RWPE2 (cell line): ENCODE data around the gene PCDHA5.
"Not testable (repeated sequence)": the region's sequence is repeated elsewhere in the genome, so short reads cannot be mapped to it uniquely, and the experiment has no call there.

Source experiments
- ATAC-seq: fragments of 200-7000 bp; cut with Tn5 transposase; 3 replicates; pipeline ENCODE4 v1.9.1; 2021; ENCODE audit warnings: low read depth
- DNase-seq: peaks from one replicate; pipeline ENCODE4 v3.0.0-alpha.2; 2020; ENCODE audit warnings: low spot score
- H3K27ac ChIP-seq: fragments of 450-650 bp; 2 replicates; pipeline ENCODE4 v1.5.1; 2017; ENCODE audit warnings: mild to moderate bottlenecking; ENCODE audit not compliant: poor library complexity, severe bottlenecking
- H3K27me3 ChIP-seq: fragments of 250-450 bp; sonication (Bioruptor Pico); 2 replicates; pipeline ENCODE4 v1.5.1; 2021; ENCODE audit warnings: mild to moderate bottlenecking, moderate library complexity; ENCODE audit not compliant: insufficient read depth, poor library complexity, severe bottlenecking
- H3K36me3 ChIP-seq: fragments of 250-450 bp; sonication (Bioruptor Pico); 2 replicates; pipeline ENCODE4 v1.5.1; 2020; ENCODE audit warnings: low read depth, mild to moderate bottlenecking, moderate library complexity
- H3K4me1 ChIP-seq: fragments of 250-450 bp; sonication (Bioruptor Pico); 2 replicates; pipeline ENCODE4 v1.5.1; 2021; ENCODE audit warnings: mild to moderate bottlenecking, moderate library complexity; ENCODE audit not compliant: insufficient read depth, poor library complexity, severe bottlenecking
- H3K4me3 ChIP-seq: fragments of 250-450 bp; sonication (Bioruptor Pico); 2 replicates; pipeline ENCODE4 v1.5.1; 2021; ENCODE audit warnings: mild to moderate bottlenecking, moderate library complexity; ENCODE audit not compliant: severe bottlenecking
- H3K9me3 ChIP-seq: fragments of 250-450 bp; sonication (Bioruptor Pico); 2 replicates; pipeline ENCODE4 v1.5.1; 2021; ENCODE audit warnings: mild to moderate bottlenecking, moderate library complexity; ENCODE audit not compliant: severe bottlenecking
- TF ChIP-seq, protein P1 (sequence below): fragments of 450-650 bp; IDR thresholded peaks from one replicate; pipeline ENCODE4 v1.5.1; 2017; ENCODE audit warnings: mild to moderate bottlenecking, moderate library complexity; ENCODE audit not compliant: poor library complexity, severe bottlenecking

PCDHA5 gene

DNA sequence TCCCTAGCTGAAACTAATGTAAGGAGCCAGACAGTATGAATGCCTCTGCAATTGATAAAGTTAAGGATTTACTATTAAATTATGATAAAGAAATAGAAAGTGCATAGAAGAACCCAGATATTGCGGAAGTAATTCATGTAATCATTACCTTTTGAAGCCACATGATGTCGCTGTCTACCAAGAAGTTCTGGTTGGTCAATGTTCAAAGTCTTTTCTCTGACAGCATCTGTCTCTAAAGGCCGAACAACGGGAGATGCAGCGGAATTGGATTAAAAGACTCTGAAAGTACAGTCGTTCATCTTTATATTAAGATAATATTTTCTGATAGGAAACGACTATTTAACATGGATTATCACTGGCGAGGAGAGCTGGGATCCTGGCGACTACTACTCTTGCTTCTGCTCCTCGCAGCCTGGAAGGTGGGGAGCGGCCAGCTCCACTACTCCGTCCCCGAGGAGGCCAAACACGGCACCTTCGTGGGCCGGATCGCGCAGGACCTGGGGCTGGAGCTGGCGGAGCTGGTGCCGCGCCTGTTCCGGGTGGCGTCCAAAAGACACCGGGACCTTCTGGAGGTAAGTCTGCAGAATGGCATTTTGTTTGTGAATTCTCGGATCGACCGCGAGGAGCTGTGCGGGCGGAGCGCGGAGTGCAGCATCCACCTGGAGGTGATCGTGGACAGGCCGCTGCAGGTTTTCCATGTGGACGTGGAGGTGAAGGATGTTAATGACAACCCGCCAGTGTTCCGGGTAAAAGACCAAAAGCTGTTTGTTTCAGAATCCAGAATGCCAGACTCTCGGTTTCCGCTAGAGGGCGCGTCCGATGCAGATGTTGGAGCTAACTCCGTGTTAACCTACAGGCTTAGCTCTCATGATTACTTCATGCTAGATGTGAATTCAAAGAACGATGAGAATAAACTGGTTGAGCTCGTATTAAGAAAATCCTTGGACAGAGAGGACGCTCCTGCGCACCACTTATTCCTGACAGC lies 19.9 kb downstream of the PCDHA5 start, which contains the start of gene PCDHA8:
Gene PCDHA8 (plus strand): TSS at position 210 of the 985 bp plus-strand sequence. CDS start 135 bp downstream, at position 345.
- peak within 1 kb of the TSS; percentile 27 for H3K4me3 ChIP-seq
- ATAC-seq (peak; percentile 87), DNase-seq (no peak)
- no peak within 1 kb of the TSS for H3K27ac ChIP-seq
- H3K9me3 ChIP-seq = peaks cover 2% of the 10 kb centered on the region
- H3K27me3 ChIP-seq = peaks cover 44% of the 10 kb centered on the region
- TF ChIP-seq, protein P1, sequence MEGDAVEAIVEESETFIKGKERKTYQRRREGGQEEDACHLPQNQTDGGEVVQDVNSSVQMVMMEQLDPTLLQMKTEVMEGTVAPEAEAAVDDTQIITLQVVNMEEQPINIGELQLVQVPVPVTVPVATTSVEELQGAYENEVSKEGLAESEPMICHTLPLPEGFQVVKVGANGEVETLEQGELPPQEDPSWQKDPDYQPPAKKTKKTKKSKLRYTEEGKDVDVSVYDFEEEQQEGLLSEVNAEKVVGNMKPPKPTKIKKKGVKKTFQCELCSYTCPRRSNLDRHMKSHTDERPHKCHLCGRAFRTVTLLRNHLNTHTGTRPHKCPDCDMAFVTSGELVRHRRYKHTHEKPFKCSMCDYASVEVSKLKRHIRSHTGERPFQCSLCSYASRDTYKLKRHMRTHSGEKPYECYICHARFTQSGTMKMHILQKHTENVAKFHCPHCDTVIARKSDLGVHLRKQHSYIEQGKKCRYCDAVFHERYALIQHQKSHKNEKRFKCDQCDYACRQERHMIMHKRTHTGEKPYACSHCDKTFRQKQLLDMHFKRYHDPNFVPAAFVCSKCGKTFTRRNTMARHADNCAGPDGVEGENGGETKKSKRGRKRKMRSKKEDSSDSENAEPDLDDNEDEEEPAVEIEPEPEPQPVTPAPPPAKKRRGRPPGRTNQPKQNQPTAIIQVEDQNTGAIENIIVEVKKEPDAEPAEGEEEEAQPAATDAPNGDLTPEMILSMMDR = peak; percentile 90
- H3K36me3 ChIP-seq = no peaks in the 10 kb centered on the region; the same call in 1 of the 2 replicates
- H3K4me1 ChIP-seq = peaks cover 3% of the 10 kb centered on the region

- no peak for DNase-seq
- H3K4me1 ChIP-seq = peaks cover 3% of the 10 kb centered on the region
- no peak overlapping the region for H3K27ac ChIP-seq
- H3K27me3 ChIP-seq = peaks cover 27% of the 10 kb centered on the region
- ATAC-seq = no peak
- TF ChIP-seq, protein P1 = no peak
- peaks cover 2% of the 10 kb centered on the region for H3K9me3 ChIP-seq
- no peak overlapping the region for H3K4me3 ChIP-seq
- H3K36me3 ChIP-seq = no peaks in the 10 kb centered on the region; the same call in 1 of the 2 replicates
Measured at GRCh38 chr5:140842798-140843733, 21.7 kb downstream of the PCDHA5 start.

GRCh38 chr5:140848139-140849102 lies 27.0 kb downstream of the PCDHA5 start, which contains the start of gene PCDHA9:
Gene PCDHA9 (plus strand): TSS chr5:140848382. CDS start chr5:140848496, 114 bp downstream.
- not testable (repeated sequence) for H3K27me3 ChIP-seq, H3K4me3 ChIP-seq, H3K4me1 ChIP-seq, H3K27ac ChIP-seq, DNase-seq, ATAC-seq, H3K9me3 ChIP-seq, H3K36me3 ChIP-seq

DNA sequence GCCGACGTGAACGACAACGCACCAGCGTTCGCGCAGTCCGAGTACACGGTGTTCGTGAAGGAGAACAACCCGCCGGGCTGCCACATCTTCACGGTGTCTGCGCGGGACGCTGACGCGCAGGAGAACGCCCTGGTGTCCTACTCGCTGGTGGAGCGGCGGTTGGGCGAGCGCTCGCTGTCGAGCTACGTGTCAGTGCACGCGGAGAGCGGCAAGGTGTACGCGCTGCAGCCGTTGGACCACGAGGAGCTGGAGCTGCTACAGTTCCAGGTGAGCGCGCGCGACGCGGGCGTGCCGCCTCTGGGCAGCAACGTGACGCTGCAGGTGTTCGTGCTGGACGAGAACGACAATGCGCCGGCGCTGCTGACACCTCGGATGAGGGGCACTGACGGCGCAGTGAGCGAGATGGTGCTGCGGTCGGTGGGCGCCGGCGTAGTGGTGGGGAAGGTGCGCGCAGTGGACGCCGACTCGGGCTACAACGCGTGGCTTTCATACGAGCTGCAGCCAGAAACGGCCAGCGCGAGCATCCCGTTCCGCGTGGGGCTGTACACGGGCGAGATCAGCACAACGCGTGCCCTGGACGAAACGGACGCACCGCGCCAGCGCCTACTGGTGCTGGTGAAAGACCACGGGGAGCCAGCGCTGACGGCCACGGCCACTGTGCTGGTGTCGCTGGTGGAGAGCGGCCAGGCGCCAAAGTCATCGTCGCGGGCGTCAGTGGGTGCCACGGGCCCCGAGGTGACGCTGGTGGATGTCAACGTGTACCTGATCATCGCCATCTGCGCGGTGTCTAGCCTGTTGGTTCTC lies 28.6 kb downstream of the PCDHA5 start:
- H3K27ac ChIP-seq, ATAC-seq: not testable (repeated sequence)

More for the DNA sequence above, 28.6 kb downstream of the PCDHA5 start:
- not testable (repeated sequence) for H3K9me3 ChIP-seq, H3K4me1 ChIP-seq, H3K27me3 ChIP-seq, H3K36me3 ChIP-seq, DNase-seq, H3K4me3 ChIP-seq
